Measurements from ENCODE around the gene BRD3.

GRCh38 chr9:134069480-134070399 lies 1.9 kb upstream of the BRD3 start:
- TF ChIP-seq EP300 (IDR thresholded peaks at IDR 0.05): no peak
- TF ChIP-seq POLR2A (IDR thresholded peaks at IDR 0.05): no peak

Data from tibial nerve (tissue), 3 donors.